GM19238 (cell line): Measurements from ENCODE around the gene ABCA4.
"Not testable (repeated sequence)": the region's sequence is repeated elsewhere in the genome, so short reads cannot be mapped to it uniquely, and the experiment has no call there.

Source experiments
- DNase-seq: peaks from one replicate; pipeline ENCODE4 v3.0.0; 2011; ENCODE audit warnings: low spot score; ENCODE audit not compliant: insufficient read length

Gene ABCA4

GRCh38 chr1:94009304-94009703 is 111.6 kb downstream of the ABCA4 start:
- DNase-seq: no peak

- no peak for DNase-seq
Observed at GRCh38 chr1:94006604-94007003, 114.3 kb downstream of the ABCA4 start.

- DNase-seq: no peak
Observed at GRCh38 chr1:94004924-94005323, 116.0 kb downstream of the ABCA4 start.

GRCh38 chr1:94002046-94002787 is 118.7 kb downstream of the ABCA4 start:
- no peak for DNase-seq

- DNase-seq: no peak
Observed at GRCh38 chr1:94001397-94002045, 119.4 kb downstream of the ABCA4 start.

- DNase-seq: no peak
Observed at GRCh38 chr1:94000510-94001282, 120.3 kb downstream of the ABCA4 start.

- no peak for DNase-seq
Observed at GRCh38 chr1:93999840-94000415, 121.0 kb downstream of the ABCA4 start.

- DNase-seq: not testable (repeated sequence)
Observed at GRCh38 chr1:93998532-93998931, 122.4 kb downstream of the ABCA4 start.

GRCh38 chr1:93997756-93998155 is 123.2 kb downstream of the ABCA4 start:
- DNase-seq: no peak

GRCh38 chr1:93995837-93996536 is 125.0 kb downstream of the ABCA4 start:
- DNase-seq: no peak

GRCh38 chr1:93993731-93994130 is 127.2 kb downstream of the ABCA4 start:
- no peak for DNase-seq

GRCh38 chr1:93992954-93993353 is 128.0 kb downstream of the ABCA4 start:
- no peak for DNase-seq

- DNase-seq: no peak
Observed at GRCh38 chr1:93992190-93992589, 128.8 kb downstream of the ABCA4 start.

- DNase-seq: no peak
Observed at GRCh38 chr1:93991271-93991670, 129.7 kb downstream of the ABCA4 start.

- not testable (repeated sequence) for DNase-seq
Observed at GRCh38 chr1:93990477-93990876, 130.5 kb downstream of the ABCA4 start.

- DNase-seq: no peak
Observed at GRCh38 chr1:93990010-93990409, 130.9 kb downstream of the ABCA4 start.

GRCh38 chr1:93989601-93990000 is 131.3 kb downstream of the ABCA4 start:
- no peak for DNase-seq

- no peak for DNase-seq
Observed at GRCh38 chr1:93988634-93989350, 132.2 kb downstream of the ABCA4 start.

GRCh38 chr1:93981274-93981667 is 139.7 kb downstream of the ABCA4 start:
- no peak for DNase-seq
